ENCODE measurements around the gene FERD3L.

DNA sequence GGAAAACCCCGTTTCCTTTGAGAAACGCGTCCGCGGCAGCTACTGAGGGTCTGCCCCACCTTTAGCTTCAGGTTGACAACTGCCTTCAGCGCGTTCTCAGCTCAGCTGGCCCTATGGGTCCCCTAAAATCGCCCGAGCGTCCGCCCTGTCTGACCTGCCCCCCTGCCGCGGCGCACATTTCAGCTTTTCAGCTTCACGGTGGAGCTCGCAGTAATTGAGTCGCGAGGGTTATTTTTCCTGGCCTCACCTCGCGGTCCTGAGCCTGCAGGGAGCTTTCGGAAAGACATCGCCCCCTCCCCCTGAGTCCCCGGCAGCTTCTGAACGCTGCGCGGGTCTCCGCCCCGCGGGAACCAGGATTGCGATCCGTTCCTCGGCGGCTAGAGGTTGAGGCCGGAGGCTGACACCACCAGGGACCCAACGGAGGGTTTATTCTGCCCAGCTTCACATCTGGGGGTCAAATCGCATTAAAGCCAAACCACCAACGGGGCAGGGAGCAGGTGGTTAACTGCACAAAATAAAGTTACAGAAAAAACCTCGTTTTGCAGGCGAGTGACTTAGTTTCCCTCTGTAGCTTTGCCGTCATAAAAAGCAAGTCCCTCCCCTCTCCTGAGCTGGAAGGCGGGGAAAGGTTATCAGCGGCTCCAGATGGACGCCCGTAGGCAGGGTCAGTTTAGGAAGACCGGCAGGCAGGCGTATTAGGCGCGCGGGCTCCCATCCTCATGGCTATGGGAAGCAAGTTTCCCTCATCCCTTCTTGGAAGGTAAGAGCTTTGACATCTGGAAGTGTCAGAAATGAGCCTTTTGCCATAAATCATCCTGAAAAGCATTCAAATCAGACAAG, 38.8 kb downstream of the FERD3L start:
- TF ChIP-seq, protein P1, sequence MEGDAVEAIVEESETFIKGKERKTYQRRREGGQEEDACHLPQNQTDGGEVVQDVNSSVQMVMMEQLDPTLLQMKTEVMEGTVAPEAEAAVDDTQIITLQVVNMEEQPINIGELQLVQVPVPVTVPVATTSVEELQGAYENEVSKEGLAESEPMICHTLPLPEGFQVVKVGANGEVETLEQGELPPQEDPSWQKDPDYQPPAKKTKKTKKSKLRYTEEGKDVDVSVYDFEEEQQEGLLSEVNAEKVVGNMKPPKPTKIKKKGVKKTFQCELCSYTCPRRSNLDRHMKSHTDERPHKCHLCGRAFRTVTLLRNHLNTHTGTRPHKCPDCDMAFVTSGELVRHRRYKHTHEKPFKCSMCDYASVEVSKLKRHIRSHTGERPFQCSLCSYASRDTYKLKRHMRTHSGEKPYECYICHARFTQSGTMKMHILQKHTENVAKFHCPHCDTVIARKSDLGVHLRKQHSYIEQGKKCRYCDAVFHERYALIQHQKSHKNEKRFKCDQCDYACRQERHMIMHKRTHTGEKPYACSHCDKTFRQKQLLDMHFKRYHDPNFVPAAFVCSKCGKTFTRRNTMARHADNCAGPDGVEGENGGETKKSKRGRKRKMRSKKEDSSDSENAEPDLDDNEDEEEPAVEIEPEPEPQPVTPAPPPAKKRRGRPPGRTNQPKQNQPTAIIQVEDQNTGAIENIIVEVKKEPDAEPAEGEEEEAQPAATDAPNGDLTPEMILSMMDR (IDR thresholded peaks at IDR 0.05; ENCODE audit: control extremely low read depth in 1 of 3, insufficient read depth in 1 of 3, low read depth in 1 of 3, low read length in 3 of 3), result no peak
- TF ChIP-seq HDAC6 (IDR thresholded peaks at IDR 0.05; ENCODE audit: low read depth, low read length), result no peak
- no peak for TF ChIP-seq ZNF274 (IDR thresholded peaks at IDR 0.05; ENCODE audit: borderline replicate concordance, extremely low read depth, low read length)
- no peak for TF ChIP-seq YY1 (IDR thresholded peaks at IDR 0.05; ENCODE audit: low read depth, low read length)

Data from H1 (cell line).